HG03025 (cell line): Measurements from ENCODE around the gene TMC4.
A peak's percentile ranks its signal among the peaks of the same experiment; 100 is the strongest.
"Not testable (repeated sequence)": the region's sequence is repeated elsewhere in the genome, so short reads cannot be mapped to it uniquely, and the experiment has no call there.

Source experiments
- ATAC-seq: cut with Tn5 transposase; IDR thresholded peaks from one replicate; pipeline ENCODE4 v1.9.1; 2021; ENCODE audit warnings: mild to moderate bottlenecking, moderate library complexity; ENCODE audit not compliant: unreplicated experiment, low FRiP score

The TMC4 gene

GRCh38 chr19:54172471-54173358 lies at the start of gene TMC4:
Gene TMC4 (minus strand): TSS chr19:54173160. CDS start chr19:54173117, 43 bp downstream.
- ATAC-seq, result no peak

GRCh38 chr19:54221947-54222346 lies 49.0 kb upstream of the TMC4 start:
- not testable (repeated sequence) for ATAC-seq

GRCh38 chr19:54219702-54220101 lies 46.7 kb upstream of the TMC4 start:
- not testable (repeated sequence) for ATAC-seq

GRCh38 chr19:54218960-54219661 lies 46.2 kb upstream of the TMC4 start:
- ATAC-seq, result no peak

GRCh38 chr19:54218259-54218658 lies 45.3 kb upstream of the TMC4 start:
- no peak for ATAC-seq

- ATAC-seq, result not testable (repeated sequence)
These were observed 44.7 kb upstream of the TMC4 start for GRCh38 chr19:54217517-54218247.

- no peak for ATAC-seq
These were observed 43.9 kb upstream of the TMC4 start for GRCh38 chr19:54216869-54217268.

GRCh38 chr19:54214734-54215133 lies 41.8 kb upstream of the TMC4 start:
- ATAC-seq, result not testable (repeated sequence)

- not testable (repeated sequence) for ATAC-seq
These were observed 41.3 kb upstream of the TMC4 start for GRCh38 chr19:54214217-54214616.

- no peak for ATAC-seq
These were observed 38.3 kb upstream of the TMC4 start for GRCh38 chr19:54211235-54211634.

- ATAC-seq, result no peak
These were observed 37.0 kb upstream of the TMC4 start for GRCh38 chr19:54209811-54210494.

- ATAC-seq, result no peak
These were observed 36.3 kb upstream of the TMC4 start for GRCh38 chr19:54209058-54209810.

GRCh38 chr19:54208784-54209057 lies 35.8 kb upstream of the TMC4 start:
- no peak for ATAC-seq

- ATAC-seq, result peak; percentile 36
These were observed 35.2 kb upstream of the TMC4 start for GRCh38 chr19:54207983-54208783.

- no peak for ATAC-seq
These were observed 34.7 kb upstream of the TMC4 start for GRCh38 chr19:54207676-54207982.

- not testable (repeated sequence) for ATAC-seq
These were observed 34.2 kb upstream of the TMC4 start for GRCh38 chr19:54207193-54207592.

GRCh38 chr19:54206831-54207177 lies 33.8 kb upstream of the TMC4 start:
- ATAC-seq, result no peak

- ATAC-seq, result no peak
These were observed 33.3 kb upstream of the TMC4 start for GRCh38 chr19:54206030-54206830.
